Kidney capillary endothelial cell (primary cell): Measurements from ENCODE around the gene MYB.
"Not testable (repeated sequence)": the region's sequence is repeated elsewhere in the genome, so short reads cannot be mapped to it uniquely, and the experiment has no call there.

Experiments
- DNase-seq: peaks from one replicate; pipeline ENCODE4 v3.0.0-alpha.2; 2018; ENCODE audit warnings: low spot score

Gene MYB

DNA sequence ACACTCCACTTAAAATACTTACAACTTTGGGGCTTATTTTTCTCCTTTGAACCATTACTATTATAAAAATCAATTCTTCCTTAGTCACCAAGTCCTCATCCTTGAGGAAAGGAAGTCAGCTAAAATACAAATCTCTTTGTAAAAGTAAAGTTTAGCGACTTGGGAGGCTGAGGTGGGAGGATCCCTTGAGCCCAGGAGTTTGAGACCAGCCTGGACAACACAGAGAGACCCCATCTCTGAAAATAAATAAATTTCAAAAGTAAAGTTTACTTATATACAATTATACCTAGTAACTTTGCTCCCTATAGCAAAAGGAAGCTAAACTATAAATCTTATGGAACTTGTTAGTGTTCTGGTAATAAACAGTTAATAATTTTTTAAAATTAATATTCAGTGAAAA lies 40.4 kb downstream of the MYB start:
- no peak for DNase-seq

DNA sequence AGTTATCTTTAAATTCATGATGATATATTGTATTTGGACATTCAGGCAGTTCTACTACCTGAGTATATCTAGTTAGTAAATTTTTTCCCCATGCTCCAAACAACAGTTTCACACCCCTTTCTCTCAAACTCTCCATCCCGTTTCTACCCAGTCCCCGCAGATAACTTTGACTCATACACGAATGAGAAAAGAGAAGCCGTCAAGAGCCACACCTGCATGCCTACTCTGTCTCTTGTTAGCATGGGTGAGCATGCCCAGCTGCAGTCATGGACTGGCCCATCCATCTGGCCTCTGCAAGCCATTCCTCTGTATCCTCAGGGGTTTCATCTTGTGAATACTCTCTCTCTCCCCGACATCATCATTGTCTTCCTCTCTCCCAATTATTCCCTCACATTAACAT lies 41.5 kb downstream of the MYB start:
- no peak for DNase-seq

- no peak for DNase-seq
Measured at GRCh38 chr6:135224037-135224647, 43.0 kb downstream of the MYB start.

DNA sequence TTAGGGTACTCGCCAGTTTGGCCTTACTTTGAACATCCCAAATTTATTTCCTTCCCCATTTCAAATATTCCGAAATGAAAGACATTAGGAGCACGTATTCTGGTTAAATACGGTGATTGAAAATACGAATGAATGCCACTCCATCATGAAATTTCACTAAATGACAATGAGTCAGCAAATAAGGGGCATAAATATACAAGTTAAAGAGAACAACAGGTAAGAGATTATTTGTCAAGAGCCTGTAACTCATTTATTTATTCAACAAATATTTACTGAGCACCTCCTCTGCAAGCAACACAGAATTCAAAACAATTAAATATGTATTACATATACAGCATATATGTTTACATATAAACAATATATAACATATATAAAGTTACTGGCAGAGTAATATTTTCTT lies 44.8 kb downstream of the MYB start:
- DNase-seq, result no peak

DNA sequence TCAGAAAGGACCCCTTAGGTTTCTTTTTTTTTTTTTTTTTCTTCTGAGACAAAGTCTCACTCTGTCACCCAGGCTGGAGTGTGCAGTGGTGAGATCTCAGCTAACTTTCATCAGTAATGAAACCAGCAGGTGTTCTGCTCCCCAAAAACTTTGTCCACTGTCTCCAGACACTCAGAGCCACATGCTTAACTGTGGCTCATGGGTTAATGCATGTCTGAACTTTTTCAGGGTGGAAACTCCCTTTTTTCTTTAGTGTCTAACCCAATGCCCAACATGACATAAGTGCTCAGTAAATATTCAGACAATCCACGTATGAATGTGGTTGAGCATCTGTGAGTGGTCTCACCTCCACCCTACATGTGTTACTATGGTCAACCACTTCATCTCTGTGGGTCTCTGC lies 45.4 kb downstream of the MYB start:
- DNase-seq, result no peak

GRCh38 chr6:135227349-135227748 lies 46.2 kb downstream of the MYB start:
- DNase-seq, result no peak

DNA sequence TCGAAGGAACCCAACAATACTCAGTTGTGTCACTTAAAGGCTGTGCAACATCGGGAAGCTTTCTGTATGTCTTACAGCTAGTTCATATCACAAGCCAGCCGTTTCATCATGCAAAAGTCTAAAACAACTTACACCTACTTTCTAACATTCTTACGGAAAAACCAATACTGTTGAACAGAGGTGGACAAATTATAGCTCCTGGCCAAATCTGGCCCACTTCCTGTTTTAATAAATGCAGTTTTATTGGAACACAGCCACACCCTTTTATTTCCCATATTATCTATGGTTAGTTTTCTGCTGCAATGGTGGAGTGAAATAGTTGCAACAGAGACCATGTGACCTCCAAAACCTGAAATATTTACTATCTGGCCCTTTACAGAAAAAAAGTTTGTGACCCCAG lies 46.6 kb downstream of the MYB start:
- DNase-seq, result no peak

DNA sequence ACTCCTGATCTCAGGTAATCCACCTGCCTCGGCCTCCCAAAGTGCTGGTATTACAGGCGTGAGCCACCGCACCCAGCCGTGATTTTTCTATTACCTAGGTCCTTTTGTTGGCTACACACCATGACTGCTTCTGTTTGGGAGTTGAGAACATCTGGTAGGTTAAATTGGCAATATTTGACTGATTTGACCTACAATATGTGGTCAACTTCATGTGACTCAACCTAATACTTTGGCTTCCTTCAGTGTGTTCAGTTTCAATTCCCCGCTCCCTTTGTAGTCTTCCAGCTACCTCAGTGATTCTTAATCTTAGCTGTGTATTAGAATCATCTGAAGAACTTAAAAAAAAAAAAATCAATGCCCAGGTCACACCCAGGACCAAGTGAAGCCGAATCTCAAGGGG lies 47.4 kb downstream of the MYB start:
- no peak for DNase-seq

- DNase-seq, result no peak
Measured at GRCh38 chr6:135229996-135230395, 48.9 kb downstream of the MYB start.

DNA sequence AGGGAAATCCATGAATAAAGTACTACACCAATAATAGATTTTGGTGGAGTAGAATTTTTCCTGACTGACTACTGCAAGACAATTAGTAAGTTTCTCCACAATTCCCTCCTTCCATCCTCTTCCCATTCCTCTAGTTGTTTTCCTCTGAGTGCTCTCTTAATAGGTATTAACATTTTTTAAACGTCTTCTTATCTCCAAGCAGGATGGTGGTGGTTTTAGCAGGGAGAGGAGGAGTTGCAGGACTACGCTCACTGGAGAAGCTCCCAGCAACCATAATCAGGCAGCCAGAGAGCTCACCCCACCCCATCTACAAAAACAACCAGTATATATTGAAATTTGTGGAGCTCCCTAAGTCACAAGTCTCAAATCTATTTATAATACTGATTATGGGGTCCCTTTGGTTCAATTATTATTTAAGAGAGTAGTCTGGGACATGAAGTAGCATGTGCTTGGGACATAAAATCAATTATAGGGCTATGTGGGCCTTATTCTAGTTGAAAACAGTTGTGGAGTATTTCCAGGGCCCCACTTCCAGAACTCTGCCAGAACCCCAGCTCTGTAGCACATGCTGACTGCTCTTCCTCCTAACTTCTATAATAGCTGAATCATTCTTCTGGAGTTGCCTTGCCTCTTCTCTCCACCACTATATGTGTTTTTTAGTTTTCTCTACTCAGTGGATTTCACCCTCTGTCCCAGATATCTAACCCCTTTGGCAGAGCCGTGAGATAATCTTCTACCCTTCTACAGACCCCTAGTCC lies 49.8 kb downstream of the MYB start:
- no peak for DNase-seq

- no peak for DNase-seq
Measured at GRCh38 chr6:135231469-135231844, 50.3 kb downstream of the MYB start.

- DNase-seq, result no peak
Measured at GRCh38 chr6:135233686-135234491, 52.8 kb downstream of the MYB start.

GRCh38 chr6:135234492-135234780 lies 53.3 kb downstream of the MYB start:
- DNase-seq, result no peak

- no peak for DNase-seq
Measured at GRCh38 chr6:135235716-135236115, 54.6 kb downstream of the MYB start.

DNA sequence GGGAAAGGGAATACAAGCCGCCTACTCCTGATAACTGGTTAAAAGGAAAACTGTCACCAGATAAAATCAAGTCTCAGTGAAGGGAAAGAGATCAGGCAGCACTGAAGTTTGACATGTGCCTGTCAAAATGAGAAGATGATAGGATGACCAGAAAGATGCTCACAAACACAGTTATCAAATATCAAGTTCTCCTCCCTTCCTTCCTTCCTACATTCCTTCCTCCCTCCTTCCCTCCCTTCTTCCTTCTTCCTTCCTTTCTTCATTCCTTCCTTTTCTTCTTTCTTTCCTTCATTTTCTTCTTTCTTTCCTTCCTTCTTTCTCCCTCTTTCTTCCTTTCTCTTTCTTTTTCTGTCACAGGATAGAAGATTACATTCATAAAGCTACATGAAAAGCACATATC lies 55.2 kb downstream of the MYB start:
- DNase-seq, result no peak

DNA sequence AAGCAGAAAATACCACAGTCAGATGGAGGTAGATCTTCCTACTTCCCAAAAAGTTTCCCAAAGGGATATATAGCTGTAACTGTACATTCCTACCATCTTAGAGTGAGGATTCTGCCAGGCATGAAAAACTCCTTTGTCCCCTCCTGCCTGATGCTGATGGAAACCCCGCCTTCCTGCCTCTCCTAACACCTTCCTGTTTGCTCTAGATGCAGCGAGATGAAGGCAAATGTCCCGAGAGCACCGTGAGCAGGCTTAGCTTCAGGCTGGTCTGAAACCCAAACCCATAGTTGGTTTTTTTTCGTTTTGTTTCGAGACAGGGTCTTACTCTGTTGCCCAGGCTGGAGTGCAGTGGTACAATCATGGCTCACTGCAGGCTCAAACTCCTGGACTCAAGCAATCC lies 55.6 kb downstream of the MYB start:
- no peak for DNase-seq

GRCh38 chr6:135240711-135241110 lies 59.6 kb downstream of the MYB start:
- no peak for DNase-seq

DNA sequence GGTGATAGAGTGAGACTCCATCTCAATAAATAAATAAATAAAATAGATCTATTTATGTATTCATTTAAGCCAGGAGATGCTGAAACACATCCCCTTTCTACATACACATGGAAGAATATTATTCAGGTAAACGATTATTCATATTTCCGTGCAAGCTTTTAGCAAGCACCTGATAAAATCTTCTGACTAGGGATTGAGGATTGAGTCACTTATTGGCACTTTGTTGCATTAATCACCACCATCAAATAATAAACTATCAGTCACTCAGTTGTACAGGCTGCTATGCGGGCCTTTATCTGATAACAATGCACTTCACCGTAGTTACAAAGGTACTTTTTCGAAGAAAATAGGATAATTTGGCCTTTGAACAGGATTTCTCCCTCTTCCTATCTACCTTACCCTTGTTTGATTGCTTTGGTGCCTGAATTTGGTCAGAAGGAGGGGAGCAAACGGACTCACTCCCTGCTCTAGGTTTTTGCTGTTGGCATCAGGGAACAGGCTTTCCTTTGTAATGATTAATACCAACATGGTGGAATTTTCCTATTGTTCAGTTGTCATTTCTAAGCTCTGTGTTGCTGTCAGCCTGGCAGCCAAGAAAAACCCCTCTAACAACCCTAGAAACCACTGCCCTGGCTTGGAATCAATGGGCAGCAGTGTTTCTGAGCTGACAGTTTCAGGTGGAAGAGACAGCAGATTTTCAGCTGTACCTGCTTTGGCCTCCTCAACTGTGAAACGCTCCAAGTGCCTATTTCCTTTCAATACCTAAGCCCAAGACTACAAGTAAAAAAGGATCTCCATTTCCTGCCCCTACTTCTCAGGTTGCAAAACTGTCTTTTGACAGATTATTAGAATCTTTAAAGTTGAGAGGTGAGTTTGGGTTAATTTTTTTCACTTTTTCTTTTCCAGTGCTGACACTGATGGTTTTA lies 63.0 kb downstream of the MYB start:
- DNase-seq, result no peak

GRCh38 chr6:135244805-135245204 lies 63.7 kb downstream of the MYB start:
- DNase-seq, result no peak

DNA sequence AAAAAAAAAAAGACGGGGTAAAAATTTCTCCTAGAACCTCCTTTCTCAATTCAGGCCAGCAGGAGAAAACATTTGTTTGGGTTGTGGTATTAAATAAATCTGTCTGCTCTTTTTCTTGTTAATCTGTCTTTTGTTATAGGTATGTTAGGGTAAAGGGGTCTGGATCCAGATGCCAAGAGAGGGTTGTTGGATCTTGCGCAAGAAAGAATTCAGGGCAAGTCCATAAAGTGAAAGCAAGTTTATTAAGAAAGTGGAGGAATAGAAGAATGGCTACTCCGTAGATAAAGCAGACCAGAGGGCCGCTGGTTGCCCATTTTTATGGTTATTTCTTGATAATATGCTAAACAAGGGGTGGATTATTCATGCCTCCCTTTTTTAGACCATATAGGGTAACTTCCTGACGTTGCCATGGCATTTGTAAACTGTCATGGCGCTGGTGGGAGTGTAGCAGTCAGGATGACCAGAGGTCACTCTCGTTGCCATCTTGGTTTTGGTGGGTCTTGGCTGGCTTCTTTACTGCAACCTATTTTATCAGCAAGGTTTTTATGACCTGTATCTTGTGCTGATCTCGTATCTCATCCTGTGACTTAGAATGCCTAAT lies 65.4 kb downstream of the MYB start:
- not testable (repeated sequence) for DNase-seq

GRCh38 chr6:135250234-135250633 lies 69.1 kb downstream of the MYB start:
- DNase-seq, result no peak
